Tibial nerve (tissue), 4 donors: ENCODE results near the gene SPINT1. TPM values are rescaled to one million over a fixed set of nuclear protein-coding genes. Genes with fewer than 3 reads are reported as not detected.

ENCODE experiments used
- DNase-seq, 2 donors: peaks; one replicate each; pipeline ENCODE4 v3.0.0-alpha.2; 2019; ENCODE audit warnings: low spot score in 2 of 2
- H3K27ac ChIP-seq, 4 donors: fragments of 200-600 bp; sonication (generic) in 3 of 4; one replicate each; pipeline ENCODE4 v1.5.1; 2017 to 2019; ENCODE audit warnings: mild to moderate bottlenecking in 1 of 4
- H3K27me3 ChIP-seq, 2 donors: fragments of 200-600 bp; sonication (generic) in 1 of 2; one replicate each; pipeline versions ENCODE4 v1.5.1 to v1.6.0; 2017 to 2019
- H3K36me3 ChIP-seq, 3 donors: fragments of 200-600 bp; sonication (generic); one replicate each; pipeline ENCODE4 v1.5.1; 2018 to 2019
- H3K4me1 ChIP-seq, 4 donors: fragments of 200-600 bp; sonication (generic) in 3 of 4; one replicate each; pipeline ENCODE4 v1.5.1; 2017 to 2019
- H3K4me3 ChIP-seq, 4 donors: fragments of 200-600 bp; sonication (generic) in 3 of 4; one replicate each; pipeline ENCODE4 v1.5.1; 2017 to 2019; ENCODE audit warnings: mild to moderate bottlenecking in 1 of 4, moderate library complexity in 1 of 4
- H3K9me3 ChIP-seq, 4 donors: fragments of 200-600 bp; sonication (generic) in 3 of 4; one replicate each; pipeline ENCODE4 v1.5.1; 2017 to 2019
- EP300 ChIP-seq, 2 donors: sonication (generic); formaldehyde crosslinking; IDR thresholded peaks; one replicate each; pipeline ENCODE4 v1.6.1; 2017; ENCODE audit warnings: antibody characterized with exemption in 2 of 2, mild to moderate bottlenecking in 1 of 2
- POLR2A ChIP-seq, 2 donors: fragments of 450-650 bp; IDR thresholded peaks; one replicate each; pipeline ENCODE4 v1.6.1; 2017; ENCODE audit warnings: antibody characterized with exemption in 2 of 2, mild to moderate bottlenecking in 2 of 2, moderate library complexity in 2 of 2
- WGBS, 2 donors: methylation state at CpG; one replicate each; pipeline ENCODE4 v1.1.5; 2018; 5-methylcytosine and 5-hydroxymethylcytosine counted together
- total RNA-seq, 4 donors: library from RNA; depleted of rRNA; stranded (reverse); fragments of >200 nt; gene quantifications; one replicate each; pipeline ENCODE4 v1.1.0, GENCODE V29; 2016
- TF ChIP-seq, protein P1 (sequence below), 5 experiments: fragments of 200-600 bp in 3 of 5; fragments of 450-650 bp in 2 of 5; sonication (generic) in 3 of 5; IDR thresholded peaks; one replicate each; pipeline ENCODE4 v1.5.1; 2016 to 2019; ENCODE audit warnings: antibody characterized with exemption in 5 of 5, mild to moderate bottlenecking in 3 of 5, moderate library complexity in 2 of 5

Gene SPINT1
- total RNA-seq, 4 donors from 2014 or later = 1.1 to 12.0 (median 4.2) TPM

DNA sequence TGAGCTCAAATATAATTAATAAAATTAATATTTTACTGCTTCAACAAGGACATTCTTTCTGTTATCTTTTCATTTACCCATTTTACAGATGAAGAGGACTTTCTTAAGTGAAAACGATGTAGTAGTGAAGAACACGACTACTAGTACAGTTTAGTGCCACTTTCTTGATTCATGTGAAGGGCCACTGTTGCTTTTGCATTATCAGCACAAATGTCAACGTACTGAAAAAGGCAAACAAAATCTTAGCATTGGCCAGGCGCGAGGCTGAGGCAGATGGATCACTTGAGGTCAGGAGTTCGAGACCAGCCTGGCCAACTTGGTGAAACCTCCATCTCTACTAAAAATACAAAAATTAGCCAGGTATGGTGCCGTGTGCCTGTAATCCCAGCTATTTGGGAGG is 24.8 kb upstream of the SPINT1 start:
- Histone ChIP-seq H3K27me3 (no peaks in the 10 kb centered on the region), H3K36me3 (peaks cover 0 to 20% (median 0%) of the 10 kb centered on the region in 3 donors), H3K27ac (no peak overlapping the region), H3K9me3 (no peaks in the 10 kb centered on the region), H3K4me1 (no peaks in the 10 kb centered on the region), H3K4me3 (no peak overlapping the region)
- WGBS, 2 donors = 73 to 81% methylated on average over 7 of the region's 7 CpGs
- no peak for TF ChIP-seq POLR2A (IDR thresholded peaks at IDR 0.05)
- TF ChIP-seq, protein P1, sequence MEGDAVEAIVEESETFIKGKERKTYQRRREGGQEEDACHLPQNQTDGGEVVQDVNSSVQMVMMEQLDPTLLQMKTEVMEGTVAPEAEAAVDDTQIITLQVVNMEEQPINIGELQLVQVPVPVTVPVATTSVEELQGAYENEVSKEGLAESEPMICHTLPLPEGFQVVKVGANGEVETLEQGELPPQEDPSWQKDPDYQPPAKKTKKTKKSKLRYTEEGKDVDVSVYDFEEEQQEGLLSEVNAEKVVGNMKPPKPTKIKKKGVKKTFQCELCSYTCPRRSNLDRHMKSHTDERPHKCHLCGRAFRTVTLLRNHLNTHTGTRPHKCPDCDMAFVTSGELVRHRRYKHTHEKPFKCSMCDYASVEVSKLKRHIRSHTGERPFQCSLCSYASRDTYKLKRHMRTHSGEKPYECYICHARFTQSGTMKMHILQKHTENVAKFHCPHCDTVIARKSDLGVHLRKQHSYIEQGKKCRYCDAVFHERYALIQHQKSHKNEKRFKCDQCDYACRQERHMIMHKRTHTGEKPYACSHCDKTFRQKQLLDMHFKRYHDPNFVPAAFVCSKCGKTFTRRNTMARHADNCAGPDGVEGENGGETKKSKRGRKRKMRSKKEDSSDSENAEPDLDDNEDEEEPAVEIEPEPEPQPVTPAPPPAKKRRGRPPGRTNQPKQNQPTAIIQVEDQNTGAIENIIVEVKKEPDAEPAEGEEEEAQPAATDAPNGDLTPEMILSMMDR (IDR thresholded peaks at IDR 0.05) = no peak
- no peak for TF ChIP-seq EP300 (IDR thresholded peaks at IDR 0.05)
- no peak for DNase-seq

DNA sequence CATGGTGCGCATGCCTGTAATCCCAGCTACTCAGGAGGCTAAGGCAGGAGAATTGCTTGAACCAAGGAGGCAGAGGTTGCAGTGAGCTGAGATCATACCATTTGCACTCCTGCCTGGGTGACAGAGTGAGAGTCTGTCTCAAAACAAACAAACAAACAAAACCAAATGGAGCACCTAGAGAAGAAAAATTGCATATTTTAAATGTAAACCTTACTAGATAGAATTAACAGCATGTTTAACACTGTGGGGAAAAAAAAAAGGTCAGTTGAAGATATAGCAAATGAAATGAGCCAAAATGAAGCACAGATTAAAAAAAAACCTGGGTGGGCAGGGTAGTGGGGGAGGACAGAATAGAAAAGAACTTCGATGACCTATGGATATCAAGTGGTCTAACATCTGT is 22.7 kb upstream of the SPINT1 start:
- no peak for DNase-seq
- no peaks in the 10 kb centered on the region for H3K36me3 ChIP-seq
- H3K9me3 ChIP-seq = no peaks in the 10 kb centered on the region
- no peaks in the 10 kb centered on the region for H3K27me3 ChIP-seq
- H3K4me1 ChIP-seq = no peaks in the 10 kb centered on the region
- TF ChIP-seq, protein P1 (IDR thresholded peaks at IDR 0.05) = no peak
- TF ChIP-seq EP300 (IDR thresholded peaks at IDR 0.05) = no peak
- no peak for TF ChIP-seq POLR2A (IDR thresholded peaks at IDR 0.05)
- WGBS, 2 donors = 85 to 89% methylated on average over 2 of the region's 2 CpGs
- H3K27ac ChIP-seq = no peak overlapping the region
- no peak overlapping the region for H3K4me3 ChIP-seq

DNA sequence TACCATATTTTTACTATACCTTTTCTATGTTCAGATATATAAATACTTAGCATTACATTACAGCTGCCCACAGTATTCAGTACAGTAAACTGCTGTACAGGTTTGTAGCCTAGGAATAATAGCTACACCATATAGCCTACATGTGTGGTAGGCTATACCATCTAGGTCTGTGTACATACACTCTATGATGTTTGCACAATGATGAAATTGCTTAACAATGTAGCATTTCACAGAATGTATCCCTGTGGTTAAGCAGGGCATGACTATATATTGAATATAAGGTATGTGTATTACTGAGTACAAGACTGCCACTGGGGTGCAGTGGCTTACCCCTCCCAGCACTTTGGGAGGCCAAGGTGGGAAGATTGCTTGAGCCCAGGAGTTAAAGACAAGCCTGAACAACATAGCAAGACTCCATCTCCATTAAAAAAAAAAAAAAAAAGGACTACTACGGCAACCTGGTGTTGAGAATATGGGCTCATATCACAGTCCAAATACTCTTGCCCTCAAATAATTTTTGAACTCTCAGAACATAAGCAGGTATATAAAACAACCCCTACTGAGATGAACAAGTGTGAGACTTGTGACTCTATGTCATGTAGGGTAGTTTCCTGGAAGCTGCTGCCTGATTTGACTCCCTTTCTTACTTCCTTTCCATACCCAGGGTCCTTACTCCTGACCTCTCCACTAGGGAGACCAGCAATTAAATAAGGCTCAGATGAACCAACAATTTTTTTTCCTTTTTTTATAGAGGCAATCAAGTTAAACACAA is 20.1 kb upstream of the SPINT1 start:
- Histone ChIP-seq H3K27me3 (no peaks in the 10 kb centered on the region), H3K36me3 (no peaks in the 10 kb centered on the region), H3K4me1 (no peaks in the 10 kb centered on the region), H3K9me3 (no peaks in the 10 kb centered on the region), H3K27ac (no peak overlapping the region), H3K4me3 (no peak overlapping the region)
- WGBS, 2 donors = 89 to 93% methylated on average over 1 of the region's 1 CpG
- DNase-seq = no peak
- TF ChIP-seq POLR2A (IDR thresholded peaks at IDR 0.05) (no peak), EP300 (IDR thresholded peaks at IDR 0.05) (no peak)
- TF ChIP-seq, protein P1 (IDR thresholded peaks at IDR 0.05) = no peak

DNA sequence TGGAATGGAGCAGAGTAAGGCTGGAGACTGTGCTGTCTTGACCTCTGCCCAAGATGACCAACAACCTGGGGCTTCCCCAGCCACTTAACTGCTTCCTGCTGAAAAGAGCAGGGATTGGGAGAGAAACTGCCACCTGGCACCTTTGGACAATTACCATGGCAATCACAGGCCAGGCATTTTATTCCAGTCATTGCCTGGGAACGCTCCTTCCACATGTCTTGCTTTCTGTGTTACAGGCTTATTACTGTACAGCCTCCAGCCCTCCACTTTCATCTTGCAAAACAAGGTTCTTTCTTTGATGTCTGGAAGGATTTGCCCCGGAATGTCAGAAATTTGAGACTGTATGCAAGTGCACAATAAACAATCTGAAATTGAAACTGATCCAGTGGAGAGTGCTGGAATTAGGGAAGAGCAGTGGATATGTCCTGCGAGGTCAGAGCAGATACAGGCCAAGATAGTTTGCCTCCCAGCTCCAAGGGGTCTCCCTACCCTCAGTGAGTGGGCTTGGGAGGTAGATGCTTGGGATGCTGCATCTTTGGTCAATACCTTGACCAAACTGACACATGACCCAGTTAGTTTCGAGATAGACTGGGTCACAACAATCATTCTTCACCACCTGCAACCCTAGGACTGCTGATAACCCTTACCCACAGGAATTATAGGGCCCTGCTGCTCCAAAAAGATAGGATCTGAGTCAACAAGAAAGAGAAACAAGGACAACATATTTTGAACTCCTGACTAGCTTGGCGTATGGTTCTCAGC is 18.0 kb upstream of the SPINT1 start:
- DNase-seq = no peak
- TF ChIP-seq, protein P1 (IDR thresholded peaks at IDR 0.05) = no peak
- no peak for TF ChIP-seq EP300 (IDR thresholded peaks at IDR 0.05)
- TF ChIP-seq POLR2A (IDR thresholded peaks at IDR 0.05) = no peak
- no peaks in the 10 kb centered on the region for H3K4me1 ChIP-seq
- no peak overlapping the region for H3K27ac ChIP-seq
- H3K36me3 ChIP-seq = no peaks in the 10 kb centered on the region
- no peaks in the 10 kb centered on the region for H3K27me3 ChIP-seq
- H3K4me3 ChIP-seq = no peak overlapping the region
- H3K9me3 ChIP-seq = no peaks in the 10 kb centered on the region
- WGBS, 2 donors = 70 to 75% methylated on average over 5 of the region's 5 CpGs
